GM19468 (cell line): ENCODE results near the gene ADSS1.

Experiments used
- ATAC-seq: cut with Tn5 transposase; IDR thresholded peaks from one replicate; pipeline ENCODE4 v1.9.1; 2021; ENCODE audit warnings: mild to moderate bottlenecking, moderate library complexity, moderate number of reproducible peaks; ENCODE audit not compliant: unreplicated experiment; ENCODE audit errors: extremely low read depth

The ADSS1 gene

DNA sequence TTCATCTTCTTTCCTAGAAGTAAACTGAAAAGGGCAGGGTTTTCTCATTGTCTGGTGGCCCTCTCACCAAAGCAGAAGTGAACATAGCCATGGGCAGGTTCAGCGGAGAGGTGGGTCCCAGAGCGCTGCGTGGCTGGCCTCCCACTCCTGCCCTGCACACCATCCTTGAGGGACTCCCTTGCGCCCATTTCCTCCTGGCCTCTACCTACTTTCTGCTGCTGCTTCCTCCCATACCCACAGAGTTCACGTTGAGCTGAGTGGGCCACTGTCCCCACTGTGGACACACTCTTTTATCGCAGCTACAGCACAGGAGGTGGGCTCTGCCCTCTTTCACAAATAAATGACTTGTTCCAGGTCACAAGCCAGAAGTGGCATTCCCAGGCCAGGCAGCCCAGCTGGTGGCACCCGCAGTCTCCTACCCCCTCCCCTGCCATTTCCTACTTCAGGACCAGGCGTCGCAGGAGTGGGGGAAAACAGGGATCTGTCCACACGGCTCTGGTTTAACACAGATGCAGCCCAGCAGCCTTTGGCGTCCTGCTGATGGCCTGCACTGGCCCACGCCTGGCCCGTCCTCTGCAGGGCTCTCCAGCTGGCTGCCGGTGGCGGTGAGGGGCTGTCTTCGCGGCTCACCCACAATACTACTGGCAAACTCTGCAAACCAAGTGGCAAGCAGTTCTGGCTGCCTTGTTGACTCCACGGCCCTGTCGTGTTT is 33.8 kb downstream of the ADSS1 start:
- ATAC-seq: no peak

DNA sequence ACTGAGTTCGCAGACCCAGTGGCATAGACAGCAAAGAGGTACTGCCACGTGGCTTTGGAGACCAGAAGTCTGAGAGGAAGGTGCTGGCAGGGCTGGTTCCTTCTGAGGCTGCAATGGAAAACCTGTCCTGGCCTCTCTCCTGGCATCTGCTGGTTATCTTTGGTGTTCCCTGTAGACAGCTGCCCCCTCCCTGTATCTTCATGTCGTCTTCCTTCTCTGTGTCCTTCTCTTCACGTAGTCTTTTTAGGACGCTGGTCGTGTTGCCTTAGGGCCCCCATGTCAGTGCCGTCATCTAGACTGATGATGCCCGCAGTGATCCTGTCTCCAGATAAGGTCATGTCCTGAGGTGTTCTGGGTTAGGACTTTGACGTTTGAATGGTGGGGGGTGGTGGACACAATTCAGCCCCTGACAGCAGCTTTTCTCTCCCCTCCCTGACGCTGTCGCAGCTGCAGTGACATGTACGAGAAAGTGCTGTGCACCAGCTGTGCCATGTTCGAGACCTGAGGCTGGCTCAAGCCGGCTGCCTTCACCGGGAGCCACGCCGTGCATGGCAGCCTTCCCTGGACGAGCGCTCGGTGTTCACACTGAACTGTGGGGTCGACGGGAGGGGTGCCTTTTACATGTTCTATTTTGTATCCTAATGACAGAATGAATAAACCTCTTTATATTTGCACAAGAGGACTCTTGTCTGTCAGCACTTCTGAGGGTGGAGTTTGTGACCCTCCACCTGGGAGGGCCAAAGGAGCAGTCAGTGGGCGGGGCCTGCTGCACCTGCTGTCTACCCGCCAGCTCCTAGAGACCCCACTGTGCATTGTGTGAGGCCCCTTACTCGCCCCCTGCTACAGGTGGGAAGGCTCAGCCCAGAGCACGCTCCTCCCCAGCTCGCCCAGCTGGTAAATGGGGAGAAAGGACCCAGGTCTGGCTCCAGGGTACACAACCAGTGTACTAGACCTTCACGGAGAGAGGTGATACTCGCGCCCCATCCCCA is 35.2 kb downstream of the ADSS1 start:
- no peak for ATAC-seq

DNA sequence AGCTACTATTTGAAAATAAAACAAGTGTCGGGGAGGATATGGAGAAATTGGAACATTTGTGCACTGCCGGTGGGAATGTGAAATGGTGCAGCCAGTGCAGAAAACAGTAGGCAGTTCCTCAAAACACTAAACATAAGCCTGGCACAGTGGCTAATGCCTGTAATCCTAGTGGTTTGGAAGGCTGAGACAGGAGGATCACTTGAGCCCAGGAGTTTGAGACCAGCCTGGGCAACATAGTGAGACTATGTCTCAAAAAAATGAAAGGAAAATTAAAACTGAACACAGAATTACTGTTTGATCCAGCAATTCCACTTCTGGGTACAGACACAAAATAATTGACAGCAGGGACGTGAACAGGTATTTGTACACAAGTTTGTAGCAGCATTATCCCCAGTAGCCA is 41.5 kb downstream of the ADSS1 start:
- no peak for ATAC-seq

DNA sequence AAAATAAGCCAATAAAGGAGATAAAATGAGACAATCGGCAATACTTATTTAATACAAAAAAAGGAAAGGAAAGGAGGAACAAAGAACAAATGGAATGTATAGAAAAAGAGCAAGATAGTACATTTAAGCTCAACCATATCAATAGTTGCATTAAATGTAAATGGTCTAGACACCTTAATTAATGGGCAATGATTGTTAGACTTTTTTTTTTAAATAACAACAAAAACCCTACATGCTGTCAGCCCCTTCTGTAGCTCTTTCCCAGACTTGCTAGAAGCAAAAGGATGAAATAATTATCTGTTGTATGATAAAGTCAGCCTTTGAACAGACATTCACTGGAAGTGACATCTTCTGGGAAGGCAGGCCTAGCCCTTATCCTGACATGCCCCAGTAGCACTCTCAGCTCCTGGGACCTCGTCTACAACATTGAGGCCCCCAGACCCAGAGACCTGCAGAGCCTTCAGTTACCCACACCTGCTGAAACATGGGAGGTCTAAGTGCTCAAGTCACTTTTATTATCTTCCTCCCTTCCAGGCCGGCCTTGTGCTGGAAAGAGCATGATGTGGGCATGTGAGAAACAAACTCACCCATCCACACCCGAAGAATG is 42.3 kb downstream of the ADSS1 start:
- ATAC-seq: no peak

DNA sequence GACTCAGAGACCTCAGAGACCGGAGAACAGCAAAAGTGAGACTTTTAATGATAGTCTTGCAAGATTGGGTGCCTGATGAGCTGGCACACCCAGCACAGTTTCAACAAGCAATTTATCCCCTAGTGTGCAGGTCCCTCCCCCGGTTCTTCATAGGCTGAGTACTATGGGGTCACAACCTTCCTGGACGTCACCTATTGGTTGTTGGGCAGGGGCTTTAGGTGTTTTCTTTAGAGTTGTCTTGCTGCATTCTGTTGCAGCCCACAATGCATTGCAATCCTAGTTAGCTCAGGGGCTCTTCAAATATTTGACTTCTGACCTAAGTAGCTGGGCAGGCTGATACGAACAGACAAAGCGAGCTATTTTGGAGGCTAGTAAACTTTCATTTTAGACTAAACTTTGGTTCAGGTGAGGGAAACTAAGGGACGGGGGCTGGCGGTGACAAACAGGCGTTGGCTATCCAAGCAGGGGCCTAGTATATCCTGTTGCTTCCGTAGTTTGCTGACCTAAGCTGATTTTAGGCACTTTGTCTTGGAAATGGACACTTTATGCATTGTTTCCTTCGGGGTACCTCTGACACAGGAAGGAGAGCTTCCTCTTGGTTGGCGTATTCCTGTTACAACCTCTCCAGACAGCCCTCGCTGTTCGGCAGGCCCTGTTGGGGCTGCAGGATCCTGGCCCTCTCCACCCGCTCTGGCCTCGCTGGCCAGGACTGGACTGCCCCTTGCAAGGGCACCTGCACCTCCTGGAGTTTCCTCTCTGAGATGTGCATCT is 43.0 kb downstream of the ADSS1 start:
- ATAC-seq: no peak

DNA sequence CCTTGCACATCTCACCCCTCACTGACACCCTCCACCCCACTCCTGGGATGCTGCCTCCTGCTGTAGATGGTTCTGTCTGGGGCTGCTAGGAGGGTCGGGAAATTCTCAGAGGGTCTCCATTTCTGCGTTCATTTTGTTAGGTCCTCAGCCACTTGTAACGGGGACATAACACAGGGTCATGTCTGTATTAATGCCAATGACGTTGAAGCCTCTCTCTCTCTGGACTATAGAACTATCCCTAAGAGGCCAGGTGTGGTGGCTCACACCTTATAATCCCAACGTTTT is 43.5 kb downstream of the ADSS1 start:
- ATAC-seq: no peak

DNA sequence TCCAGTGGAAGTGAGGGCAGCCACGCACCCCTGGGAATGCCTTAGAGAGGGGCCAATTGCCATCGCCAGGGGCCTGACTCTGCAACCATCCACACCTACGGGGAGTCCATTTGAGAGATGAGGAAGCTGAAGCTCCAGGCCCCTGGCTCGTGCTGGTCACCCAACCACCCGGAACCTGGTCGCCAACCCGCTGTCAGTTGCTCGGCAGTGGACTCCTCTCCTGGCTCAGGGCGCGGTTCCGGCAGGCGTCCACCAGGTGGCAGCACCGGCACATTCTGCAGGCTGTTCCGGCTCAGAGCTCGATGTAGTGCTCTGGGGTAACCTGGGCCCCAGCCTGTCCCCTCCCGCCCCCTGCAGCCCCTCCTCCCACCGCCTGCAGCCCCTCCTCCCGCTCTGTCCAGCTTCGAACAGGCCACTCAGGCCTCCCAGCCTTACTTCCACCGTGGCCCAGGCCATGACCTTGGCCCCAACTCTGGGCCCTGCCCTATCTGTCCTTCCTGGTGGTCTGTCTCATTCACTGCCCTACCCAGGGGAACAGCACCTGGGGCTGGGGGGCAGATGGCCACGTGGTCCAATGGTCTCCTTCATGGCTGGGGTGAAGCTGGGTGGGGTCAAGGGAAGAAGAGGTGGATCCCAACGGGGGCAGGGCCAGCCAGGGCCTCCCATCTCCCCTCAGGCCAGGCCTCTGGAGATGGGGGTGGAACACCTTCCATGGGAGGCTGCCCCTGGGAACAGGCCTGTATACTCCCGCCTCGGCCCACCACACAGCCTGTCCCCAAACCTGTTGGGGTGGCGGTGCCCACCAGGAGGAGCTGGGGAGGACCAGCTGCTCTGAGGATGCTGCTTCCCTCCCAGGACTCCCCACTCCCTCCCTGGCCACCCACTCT is 44.7 kb downstream of the ADSS1 start:
- ATAC-seq: no peak

DNA sequence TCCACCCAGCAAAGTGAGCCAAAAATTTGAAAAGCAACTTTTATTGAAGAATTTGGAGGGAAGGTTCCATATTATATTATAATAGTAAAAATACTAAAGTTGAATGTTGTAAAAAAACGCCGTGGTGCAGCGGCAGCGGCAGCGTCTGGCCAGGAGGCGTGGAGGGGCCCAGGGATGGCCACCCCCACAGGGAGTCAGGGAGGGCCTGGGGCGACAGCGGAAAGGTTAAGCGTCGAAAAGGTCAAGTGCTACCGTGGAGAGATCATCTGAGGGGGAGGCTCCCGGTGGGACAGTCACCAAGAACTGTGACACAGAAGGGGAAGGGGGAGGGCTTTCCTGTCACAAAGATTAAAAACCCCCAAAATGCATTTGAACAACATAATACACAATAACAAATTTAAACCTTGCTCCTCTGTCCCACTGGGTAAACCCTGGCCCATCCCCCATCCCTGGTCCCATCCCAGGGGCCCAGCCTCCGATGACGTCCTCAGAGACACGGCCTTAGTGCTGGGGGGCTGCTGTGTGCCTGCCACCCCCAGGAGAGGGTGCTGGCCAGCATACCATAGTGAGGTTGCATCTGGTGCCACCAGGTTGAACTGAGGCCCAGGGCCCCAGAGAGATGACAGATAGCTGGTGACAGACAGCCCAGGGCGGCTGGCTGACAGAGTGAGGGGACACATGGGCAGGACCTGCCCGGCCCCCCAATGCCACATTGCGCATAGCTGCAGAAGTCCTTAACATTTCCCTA is 45.5 kb downstream of the ADSS1 start:
- ATAC-seq: no peak

DNA sequence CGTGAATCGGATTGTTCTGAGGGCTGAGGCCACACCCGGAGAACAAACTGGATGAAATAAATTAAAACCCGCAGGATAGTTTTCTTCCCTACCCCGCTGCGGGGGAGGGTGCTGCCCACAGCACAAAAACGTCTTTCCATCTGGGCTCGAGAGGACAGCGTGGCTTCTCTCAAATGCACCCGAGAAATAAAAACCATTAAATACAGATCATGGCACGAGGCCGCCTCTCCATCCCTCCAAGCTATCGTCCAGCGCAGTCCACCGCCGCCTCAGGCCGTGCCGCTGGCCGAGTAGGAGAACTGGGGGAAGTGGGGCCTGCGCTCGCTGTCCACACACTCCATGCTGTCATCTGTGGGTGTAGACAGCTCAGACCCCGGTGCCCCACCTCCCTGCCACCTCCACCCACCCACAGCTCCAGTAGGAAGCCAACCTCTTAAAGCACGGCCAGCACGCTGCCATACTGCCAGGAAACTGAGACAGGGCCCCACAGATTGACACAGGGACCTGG is 46.1 kb downstream of the ADSS1 start:
- ATAC-seq: no peak

DNA sequence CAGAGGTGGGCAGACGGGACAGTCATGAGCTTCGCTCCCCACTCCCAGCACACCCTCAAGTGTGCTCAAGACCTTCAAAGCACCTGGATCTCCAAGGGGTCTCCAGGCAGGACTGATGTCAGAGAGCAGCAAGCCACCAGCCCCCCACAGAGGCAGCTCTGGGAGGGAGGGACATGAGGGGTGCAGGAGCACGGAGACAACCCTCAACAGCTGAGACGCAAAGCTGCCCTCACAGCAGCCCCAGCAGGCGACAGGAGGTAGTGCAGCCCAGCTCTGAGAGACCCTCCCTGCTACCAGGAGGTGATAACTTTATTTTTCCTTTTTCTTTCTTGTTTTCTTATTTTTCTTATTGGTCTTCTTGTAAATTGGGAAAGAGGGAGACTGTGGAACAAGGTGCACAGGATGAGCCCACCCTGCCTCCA is 46.8 kb downstream of the ADSS1 start:
- no peak for ATAC-seq

DNA sequence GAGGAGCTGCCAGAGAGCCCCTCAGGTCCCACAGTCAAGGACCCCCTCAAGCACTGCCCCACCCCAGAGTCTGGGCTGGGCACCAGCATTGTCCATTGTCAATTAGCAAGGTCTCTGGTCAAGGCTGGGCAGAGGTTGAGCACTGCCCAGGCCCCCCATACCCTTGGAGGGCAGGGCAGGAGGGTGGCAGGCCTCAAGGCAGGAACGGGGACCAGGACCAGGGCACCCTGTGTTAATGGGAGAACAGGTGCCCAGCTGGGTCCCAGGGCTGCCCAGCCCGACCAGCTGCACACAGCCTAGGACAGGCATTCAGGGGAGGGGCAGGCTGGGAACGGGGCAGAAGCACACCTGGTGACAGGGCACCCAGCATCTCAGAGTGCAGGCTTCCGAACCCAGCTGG is 47.3 kb downstream of the ADSS1 start:
- ATAC-seq: no peak

DNA sequence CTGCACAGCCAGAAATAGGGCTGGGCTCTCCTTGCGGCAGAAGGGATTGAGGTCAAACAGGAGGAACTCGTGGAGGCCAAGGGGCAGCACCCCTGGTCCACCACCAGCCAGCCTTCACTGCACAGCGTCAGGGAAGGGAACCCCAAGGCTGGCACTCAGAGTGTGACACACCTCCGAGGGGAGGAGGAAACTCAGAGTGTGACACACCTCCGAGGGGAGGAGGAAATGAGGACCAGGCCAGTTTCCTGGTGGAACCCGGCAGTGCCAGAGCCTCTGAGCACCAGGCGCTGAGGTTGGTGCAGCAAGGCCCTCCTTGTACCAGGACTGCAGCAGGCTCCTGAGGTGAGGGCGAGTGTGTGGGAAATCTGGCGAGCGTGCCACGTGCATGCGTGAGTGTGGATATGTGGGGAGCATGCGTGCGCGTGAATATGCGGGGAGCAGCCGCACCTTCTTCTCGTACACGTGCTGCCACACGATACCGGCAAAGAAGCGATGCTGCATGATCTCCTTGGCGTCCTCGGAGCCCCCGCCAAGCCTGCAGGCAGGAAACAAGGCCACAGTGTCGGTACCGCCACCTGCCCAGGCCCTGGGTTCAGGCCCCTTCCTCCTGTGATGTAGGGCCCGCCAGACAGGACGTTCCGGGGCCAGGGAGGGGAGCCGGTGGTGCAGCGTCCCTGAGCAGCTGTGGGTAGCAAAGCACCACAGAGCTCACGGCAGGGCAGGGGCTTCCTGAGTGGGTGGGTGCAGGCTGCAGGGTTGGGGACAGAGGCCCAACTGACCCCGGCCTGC is 48.1 kb downstream of the ADSS1 start:
- ATAC-seq: no peak

DNA sequence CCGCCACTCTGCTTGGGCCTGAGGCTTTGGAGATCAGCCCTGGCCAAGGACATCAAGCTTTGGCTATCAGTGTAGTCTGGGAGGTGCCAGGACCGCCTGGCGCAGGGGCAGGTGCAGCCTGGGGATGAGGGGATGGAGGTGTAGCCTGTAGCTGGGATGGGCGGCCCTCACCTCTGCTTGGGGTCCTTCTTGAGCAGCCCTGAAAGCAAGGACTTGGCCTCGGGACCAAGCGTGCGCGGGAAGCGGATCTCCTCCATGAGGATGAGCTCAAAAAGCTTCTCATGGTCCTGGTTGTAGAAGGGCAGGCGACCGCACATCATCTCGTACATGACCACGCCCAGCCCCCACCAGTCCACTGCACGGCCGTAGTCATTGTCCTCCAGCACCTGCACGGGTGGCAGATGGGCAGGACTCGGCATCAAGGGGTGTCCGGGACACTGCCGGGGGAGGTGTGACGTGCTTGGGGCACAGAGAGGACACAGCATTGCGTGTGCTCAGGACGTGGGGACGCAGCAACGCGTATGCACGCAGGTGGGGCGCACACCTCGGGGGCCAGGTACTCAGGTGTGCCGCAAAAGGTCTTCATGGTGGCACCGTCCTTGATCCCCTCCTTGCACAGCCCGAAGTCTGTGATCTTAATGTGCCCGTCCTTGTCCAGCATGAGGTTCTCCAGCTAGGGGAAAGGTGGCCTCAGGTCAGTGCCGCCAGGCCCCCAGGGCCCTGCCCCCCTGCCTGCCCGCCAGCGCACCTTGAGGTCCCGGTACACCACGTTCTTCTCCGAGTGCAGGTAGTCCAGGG is 48.9 kb downstream of the ADSS1 start:
- ATAC-seq: no peak

DNA sequence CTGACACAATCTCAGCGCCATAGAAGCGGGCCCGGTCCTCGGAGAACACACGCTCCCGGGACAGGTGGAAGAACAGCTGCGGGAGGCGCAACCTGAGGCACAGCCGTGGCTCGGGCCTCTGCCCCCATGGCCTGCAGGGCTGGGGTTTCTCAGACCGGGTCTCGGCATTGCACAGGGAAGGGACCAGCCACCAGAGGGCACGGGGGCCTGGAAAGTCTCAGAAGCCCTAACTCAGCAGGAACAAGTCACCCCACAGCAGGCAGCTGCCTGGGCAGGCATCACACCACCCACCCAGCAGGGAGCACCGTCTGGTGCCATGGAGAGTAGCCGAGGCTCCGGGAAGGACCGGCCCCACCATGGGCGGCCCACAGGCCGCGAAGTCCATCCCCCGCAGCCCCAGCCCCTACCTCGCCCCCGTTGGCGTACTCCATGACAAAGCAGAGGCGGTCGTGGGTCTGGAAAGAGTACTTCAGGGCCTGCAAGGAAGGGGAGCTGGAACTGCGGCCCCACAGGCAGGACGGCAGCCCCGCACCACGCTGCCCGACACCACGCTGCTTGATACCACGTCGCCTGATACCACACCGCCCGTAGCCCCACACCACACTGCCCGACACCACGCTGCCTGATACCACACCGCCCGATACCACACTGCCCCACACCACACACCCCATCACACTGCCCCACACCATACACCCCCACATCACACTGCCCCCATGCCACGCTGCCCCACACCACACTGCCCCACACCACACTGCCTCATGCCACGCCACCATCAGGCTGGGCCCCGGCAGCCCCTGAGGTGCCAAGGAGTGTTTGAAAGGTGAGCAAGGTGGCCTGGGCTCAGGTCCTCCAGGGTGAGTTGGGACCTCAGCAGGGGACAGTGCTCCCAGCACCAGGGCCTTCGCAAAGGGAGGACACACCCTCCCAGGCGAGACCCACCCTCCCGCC is 49.8 kb downstream of the ADSS1 start:
- ATAC-seq: no peak

DNA sequence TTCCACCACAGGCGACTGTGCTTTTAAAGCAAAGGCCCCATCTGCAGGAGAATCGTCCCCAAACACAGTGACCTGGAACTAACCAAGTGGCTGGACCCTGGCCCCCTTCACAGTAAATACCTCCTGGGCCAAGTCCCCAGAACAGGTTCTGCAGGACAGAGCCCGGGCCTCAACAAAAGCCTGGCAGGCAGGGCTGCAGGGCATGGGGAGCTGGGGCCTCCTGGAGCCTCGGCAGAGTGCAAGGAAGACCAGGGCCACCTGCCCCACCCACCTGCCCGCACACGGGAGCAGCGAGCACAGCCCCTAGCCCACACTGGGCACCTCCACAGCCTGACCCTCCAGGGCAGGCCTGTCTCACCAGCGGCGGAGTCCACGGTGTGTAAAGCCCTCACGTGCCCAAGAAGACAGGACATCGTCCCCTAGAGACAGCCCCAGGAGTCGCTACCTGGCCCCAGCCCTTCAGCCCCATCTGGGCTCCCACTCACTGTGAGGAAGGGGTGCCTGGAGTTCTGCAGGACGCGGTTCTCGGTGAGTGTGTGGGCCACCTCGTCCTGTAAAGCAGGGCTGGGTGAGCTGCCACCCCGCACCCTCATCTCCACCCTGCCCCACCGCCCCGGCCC is 50.5 kb downstream of the ADSS1 start:
- no peak for ATAC-seq

DNA sequence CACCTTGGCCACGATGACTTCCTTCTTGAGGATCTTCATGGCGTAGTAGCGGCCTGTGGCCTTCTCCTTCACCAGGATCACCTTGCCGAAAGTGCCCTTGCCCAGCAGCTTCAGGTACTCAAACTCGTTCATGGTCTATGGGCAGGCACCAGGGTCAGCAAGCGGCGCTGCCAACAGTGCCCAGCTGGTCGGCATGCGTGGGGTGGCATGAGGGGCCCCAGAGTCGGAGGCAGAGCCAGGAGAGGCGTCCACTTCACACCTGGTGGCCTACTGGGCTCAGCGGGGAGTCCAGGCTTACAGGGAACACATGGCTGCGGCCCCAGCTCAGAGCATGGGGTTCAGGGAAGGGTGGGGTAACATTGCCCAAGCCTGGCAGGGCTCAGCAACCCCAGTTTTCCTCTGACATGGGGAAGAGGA is 51.1 kb downstream of the ADSS1 start:
- no peak for ATAC-seq
